GM18526 (cell line): ENCODE results near the gene CD300LB.

Source experiments
- POLR2A ChIP-seq: IDR thresholded peaks from 3 replicates; pipeline ENCODE4 v1.6.1; 2011; ENCODE audit not compliant: insufficient read length; ENCODE audit errors: extremely low read depth

The CD300LB gene

GRCh38 chr17:74554909-74555308, 23.6 kb upstream of the CD300LB start:
- no peak for TF ChIP-seq POLR2A

DNA sequence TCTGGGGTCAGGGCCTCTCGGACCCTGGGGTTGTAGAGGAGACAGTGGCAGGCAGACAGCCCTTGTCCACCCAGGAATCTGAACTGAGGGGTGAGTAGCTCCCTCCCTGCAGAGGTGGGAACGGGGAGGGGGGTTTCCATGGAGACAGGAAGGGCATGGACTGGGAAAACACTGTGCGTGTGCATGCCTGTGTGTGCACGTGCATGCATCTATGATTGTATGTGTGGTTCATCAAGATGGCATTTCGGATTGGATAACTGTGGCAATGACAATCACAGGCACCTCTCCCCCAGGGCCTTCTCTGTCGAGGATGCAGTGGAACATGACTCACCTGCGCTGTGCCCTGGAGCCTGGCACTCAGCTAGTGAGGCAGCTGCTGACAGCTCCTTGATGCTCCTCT, 20.8 kb upstream of the CD300LB start:
- no peak for TF ChIP-seq POLR2A

GRCh38 chr17:74550602-74551001, 19.3 kb upstream of the CD300LB start:
- TF ChIP-seq POLR2A = no peak

DNA sequence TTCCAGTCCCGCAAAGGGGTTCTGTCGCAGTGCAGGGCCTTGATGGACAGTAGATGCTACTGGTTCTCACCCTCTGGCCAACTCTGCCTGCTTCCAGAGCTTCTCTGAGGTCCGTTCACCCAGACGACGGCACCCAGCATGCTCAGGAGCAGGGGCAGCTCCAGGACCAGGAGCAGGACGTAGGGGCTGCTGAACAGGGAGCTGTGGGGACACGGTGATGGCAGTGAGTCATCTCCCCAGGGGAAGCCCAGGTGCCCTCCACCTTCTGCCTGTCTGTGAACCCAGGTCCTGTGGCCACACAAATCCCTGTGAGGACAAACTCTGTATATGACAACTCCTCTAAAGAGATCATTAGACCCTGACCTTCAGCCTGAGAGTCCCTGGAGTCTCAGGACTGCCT, 18.1 kb upstream of the CD300LB start:
- TF ChIP-seq POLR2A = no peak

GRCh38 chr17:74547736-74548135, 16.5 kb upstream of the CD300LB start:
- TF ChIP-seq POLR2A = no peak

DNA sequence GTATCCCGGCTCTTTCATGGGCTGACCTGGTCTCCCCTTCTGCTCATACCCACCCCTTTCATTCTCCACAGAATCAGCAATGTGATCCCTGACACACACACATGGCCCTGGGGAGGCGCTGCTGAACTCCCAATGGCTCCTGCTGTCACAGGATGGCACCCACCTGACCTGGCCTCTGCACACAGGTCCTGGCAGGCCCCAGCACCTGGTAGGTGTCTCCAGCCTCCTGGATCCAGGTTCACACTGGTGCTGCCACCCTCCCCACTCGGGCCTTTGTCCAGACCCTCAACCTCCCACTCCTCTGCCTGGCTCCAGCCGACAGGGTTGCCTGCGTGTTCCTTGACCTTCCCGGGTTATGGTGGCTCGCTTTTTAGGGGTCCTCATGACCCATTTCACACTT, 16.0 kb upstream of the CD300LB start:
- TF ChIP-seq POLR2A = no peak

GRCh38 chr17:74546586-74546985, 15.3 kb upstream of the CD300LB start:
- no peak for TF ChIP-seq POLR2A

DNA sequence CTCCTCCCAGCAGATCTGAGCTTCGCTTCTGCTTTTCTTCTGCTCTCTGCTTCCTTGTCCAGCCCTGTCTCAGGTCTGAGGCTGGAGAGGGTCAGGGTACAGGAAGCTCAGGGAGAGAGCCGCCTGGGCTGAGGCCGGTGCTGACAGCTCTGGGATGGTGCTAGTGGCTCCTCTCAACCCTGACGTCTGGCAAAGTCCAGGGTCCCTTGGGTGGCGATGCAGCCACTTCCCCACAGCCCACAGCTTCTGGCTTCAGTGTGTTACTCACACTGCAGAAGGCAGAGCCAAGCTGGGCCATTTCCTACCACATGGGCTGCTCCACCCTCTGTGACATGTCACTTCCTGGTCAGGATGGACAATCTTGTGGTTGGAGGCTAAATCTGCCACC, 14.6 kb upstream of the CD300LB start, which contains the start of gene CD300C:
Gene CD300C, minus strand, starts transcription at position 273 of the 388 bp plus-strand sequence. CDS start 333 bp downstream, outside the sequence.
- TF ChIP-seq POLR2A = no peak

- no peak for TF ChIP-seq POLR2A
Measured at GRCh38 chr17:74544991-74545842, 13.9 kb upstream of the CD300LB start.

GRCh38 chr17:74543891-74544760, 12.9 kb upstream of the CD300LB start:
- TF ChIP-seq POLR2A = no peak

- no peak for TF ChIP-seq POLR2A
Measured at GRCh38 chr17:74543406-74543805, 12.1 kb upstream of the CD300LB start.

- TF ChIP-seq POLR2A = no peak
Measured at GRCh38 chr17:74542727-74543383, 11.6 kb upstream of the CD300LB start.

GRCh38 chr17:74542166-74542565, 10.9 kb upstream of the CD300LB start:
- TF ChIP-seq POLR2A = no peak

DNA sequence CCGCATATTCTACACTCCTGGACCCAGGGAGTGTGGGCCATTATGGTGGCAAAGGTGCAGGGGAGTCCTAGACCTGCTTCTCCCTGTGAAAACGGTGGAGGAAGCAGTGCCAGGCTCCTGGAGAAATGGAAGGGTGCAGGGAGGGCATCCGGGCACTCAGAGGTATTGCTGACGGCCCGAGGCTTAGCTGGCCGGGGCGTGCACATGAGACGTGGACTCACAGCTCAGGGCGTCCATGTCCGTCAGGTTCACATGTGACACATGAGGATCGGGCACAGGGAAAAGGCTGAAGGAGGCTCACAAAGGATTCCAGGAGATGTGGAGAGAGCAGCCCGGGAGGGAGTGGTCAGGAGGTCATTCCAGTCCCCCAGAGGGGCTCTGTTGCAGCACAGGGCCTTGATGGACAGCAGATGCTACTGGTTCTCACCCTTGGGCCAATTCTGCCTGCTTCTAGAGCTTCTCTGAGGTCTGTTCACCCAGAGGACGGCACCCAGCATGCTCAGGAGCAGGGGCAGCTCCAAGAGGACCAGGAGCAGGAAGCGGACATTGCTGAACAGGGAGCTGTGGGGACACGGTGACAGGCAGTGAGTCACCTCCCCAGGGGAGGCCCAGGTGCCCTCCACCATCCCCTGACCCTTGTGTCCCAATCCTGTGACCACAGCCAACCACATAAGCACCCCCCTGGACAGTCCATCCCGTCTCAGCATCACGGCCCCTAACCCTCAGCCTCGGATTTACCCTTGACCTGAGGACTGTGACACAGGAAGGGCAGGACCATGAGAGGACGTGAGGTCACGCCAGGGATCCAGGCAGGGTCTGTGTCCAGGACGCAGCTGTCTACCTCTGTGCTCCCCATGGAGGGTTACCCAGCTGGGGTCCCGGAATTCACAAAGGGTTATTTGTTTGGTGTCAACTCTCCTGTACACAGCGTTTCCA, 10.2 kb upstream of the CD300LB start:
- TF ChIP-seq POLR2A = no peak
